Inflammatory macrophage treated with lipopolysaccharide for 4 hours (primary cell): ENCODE data around the gene KCND3.

Experiments
- DNase-seq: peaks from one replicate; pipeline ENCODE4 v3.0.0-alpha.2; 2020

The KCND3 gene

GRCh38 chr1:111837393-111837792 is 152.1 kb downstream of the KCND3 start:
- DNase-seq: no peak

GRCh38 chr1:111836111-111836510 is 153.4 kb downstream of the KCND3 start:
- DNase-seq: no peak

GRCh38 chr1:111835514-111835913 is 154.0 kb downstream of the KCND3 start:
- no peak for DNase-seq

DNA sequence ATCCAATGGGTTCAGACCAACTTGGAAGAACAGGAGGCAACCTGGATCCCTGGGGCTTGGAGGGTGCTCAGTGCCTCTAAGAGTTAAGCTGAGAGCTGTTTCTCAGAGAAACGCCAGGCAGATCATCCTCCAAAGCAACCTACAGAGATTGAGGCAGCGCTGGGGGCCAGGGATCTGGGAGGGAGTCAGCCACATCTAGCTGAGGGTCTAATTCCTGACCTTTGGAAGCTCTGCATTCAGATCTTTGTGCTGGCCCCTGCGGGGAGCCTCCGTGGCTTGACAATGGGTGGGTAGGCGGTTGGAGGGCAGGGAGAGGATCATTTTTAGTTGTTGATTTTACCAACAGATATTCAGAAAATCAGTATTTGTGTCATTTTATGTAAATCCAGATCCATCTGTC is 154.5 kb downstream of the KCND3 start:
- no peak for DNase-seq

GRCh38 chr1:111833334-111833733 is 156.1 kb downstream of the KCND3 start:
- DNase-seq: no peak

- DNase-seq: no peak
Observed at GRCh38 chr1:111832521-111833155, 156.8 kb downstream of the KCND3 start.

GRCh38 chr1:111831153-111831552 is 158.3 kb downstream of the KCND3 start:
- no peak for DNase-seq

DNA sequence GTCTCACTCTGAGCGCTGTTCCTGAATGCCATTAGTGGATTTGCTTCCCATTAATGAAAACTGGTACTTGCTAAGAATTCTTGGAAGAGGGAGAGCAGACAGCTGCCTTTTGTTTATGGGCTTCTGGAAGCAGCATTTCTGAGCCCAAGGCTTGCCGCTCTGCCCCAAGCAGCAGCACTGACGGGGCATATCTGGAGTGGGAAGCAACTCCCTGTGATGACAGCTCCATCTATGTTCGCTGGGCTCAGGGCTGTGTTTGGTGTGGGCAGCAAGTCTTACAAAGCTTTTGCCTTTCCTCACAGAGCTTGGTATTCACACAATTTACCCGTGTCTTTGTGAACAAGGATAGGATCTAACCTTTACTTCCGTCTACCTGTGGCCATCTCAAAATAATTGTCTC is 161.5 kb downstream of the KCND3 start:
- DNase-seq: no peak

DNA sequence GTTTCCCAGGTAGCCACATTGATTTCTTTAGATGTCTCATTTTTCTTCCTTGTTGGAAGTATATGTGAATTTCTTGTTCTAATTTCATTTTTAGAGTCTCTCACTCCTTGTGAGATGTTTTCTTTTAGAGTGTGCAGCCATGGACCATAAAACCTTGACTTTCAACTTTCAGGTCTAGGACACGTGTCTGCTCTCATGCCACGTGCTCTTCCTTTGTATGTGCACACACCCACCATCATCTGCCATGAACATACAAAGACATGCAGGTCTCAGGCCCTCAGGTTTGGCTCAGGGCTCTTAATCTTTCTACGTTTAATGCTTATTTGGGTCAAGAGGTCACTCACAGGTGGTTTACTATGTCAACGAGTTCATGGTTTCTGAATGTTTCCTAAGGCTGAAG is 163.2 kb downstream of the KCND3 start:
- DNase-seq: no peak

GRCh38 chr1:111825217-111825616 is 164.3 kb downstream of the KCND3 start:
- no peak for DNase-seq

GRCh38 chr1:111822138-111822537 is 167.3 kb downstream of the KCND3 start:
- DNase-seq: no peak

DNA sequence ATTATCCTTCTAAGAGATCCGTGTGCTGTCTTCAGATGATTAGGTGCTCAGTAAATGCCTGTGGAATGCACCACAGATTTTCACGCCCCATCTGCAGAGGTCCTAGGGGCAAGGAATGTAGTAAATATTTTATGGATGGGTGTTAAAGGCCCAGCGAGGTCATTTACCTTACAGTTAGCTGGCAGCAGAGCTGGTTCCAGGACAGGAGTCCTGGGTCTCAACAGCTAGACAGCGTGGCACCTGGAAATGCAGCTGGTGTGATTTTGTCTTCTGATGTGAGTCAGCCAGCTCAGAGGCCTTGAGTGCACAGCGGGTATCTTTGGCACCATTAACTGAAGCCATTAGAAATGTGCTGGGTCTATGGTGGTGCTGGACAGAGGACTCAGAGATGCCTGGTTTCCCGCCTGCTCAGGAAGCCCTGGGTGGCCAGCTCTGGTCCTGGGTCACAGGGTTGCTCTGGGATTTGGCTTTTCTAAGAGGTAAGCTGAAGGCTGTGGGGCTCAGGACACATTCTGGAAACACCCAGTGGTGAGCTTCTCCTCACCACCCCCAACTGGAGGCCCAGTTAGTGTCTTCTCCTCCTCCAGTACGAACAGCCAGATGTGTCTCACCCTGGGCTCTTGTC is 168.2 kb downstream of the KCND3 start:
- no peak for DNase-seq

DNA sequence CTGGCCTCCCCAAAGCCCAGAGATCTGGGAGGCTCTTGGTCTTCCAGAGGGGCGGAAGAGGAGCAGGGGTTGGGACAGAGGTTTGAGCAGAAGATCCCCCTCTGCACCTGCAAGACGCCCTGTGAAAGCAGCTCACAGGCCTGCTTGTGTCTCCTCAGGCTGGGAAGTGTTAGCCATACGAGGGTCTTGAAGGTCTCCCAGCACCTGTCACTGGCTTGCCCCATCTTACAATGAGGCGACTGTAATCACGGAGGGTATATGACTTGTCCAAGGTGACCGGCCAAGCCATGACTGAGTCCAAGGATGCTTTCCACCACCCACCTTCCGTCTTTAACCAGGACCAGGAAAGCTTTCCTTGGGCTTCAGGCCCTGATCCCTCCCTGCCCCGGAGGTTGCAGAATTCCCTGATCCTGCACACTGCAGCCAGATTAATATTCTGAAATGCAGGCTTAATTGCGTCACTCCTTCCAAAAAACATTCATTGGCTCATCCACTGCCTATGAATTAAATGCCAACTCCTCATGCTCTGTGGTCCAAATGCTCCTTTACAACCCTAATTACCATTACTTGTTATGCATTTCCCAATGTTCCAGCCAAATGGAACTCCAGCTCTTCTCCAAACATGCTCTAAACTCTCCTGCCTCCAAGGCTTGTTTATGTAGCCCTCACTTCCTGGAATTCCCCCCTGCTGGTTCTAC is 169.8 kb downstream of the KCND3 start:
- no peak for DNase-seq

DNA sequence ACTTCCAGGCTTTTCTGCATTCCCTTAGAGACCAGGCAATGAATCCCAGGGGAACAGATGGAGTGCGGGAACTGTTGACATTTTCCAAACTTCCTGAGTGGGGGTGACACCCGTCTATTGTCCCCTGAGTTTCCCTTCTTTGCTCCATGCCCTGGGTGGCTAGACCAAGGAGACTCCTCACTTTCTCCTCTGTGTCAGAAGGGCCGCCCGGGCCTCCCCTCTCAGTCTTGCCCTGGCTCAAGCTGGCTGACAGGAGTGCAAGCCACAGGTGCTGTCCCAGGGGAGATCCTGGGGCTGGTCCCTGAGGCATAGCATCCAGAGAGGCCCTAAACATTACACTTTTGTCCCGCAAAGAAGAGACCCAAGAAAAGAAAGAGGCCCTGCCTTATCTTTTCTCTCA is 170.9 kb downstream of the KCND3 start:
- DNase-seq: no peak

- DNase-seq: no peak
Observed at GRCh38 chr1:111818081-111818480, 171.4 kb downstream of the KCND3 start.

- DNase-seq: no peak
Observed at GRCh38 chr1:111814642-111815041, 174.8 kb downstream of the KCND3 start.

- no peak for DNase-seq
Observed at GRCh38 chr1:111814305-111814628, 175.2 kb downstream of the KCND3 start.

DNA sequence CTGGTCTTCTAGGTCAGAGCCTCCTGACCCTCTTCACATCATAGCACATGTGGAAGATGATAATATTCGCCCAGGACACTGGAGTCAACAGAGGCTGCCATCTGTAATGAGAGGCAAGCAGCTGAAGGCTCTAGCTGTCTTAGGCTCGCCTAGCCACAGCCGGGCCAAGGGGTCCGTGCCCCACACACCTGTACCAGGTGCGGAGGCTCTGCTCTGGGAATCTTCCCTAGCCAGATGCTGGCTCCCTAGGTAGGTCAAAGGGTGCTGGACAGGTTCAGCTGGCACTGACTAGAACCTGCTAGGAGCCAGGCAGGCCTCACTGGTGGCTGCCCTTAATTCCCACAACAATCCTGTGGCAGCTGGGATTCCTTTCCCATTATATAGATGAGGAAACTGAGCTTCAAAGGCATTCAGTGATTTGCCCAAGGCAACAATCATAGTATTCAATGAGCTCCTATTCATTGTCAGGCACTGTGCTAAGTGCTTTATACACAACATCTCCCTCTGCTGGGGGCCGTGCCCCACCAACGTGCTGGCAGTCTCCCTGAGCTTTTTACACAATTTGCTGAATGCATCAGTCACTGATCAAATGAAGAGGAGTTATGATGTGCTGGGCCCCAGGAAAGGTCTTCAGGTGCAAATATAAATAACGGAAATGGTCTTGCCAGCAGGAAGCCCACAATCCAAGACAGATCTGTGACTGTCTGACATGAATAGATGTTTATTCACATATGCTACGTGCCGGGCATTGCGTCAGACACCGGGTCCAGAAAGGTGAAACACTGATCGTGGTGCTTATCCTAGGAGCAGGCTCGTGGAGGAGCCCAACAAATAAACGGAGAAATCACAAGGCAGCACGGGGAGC is 175.8 kb downstream of the KCND3 start:
- DNase-seq: no peak

GRCh38 chr1:111812306-111812705 is 177.2 kb downstream of the KCND3 start:
- DNase-seq: no peak

GRCh38 chr1:111811891-111812290 is 177.6 kb downstream of the KCND3 start:
- DNase-seq: no peak

GRCh38 chr1:111805251-111805650 is 184.2 kb downstream of the KCND3 start:
- DNase-seq: no peak

- no peak for DNase-seq
Observed at GRCh38 chr1:111804776-111805175, 184.7 kb downstream of the KCND3 start.

DNA sequence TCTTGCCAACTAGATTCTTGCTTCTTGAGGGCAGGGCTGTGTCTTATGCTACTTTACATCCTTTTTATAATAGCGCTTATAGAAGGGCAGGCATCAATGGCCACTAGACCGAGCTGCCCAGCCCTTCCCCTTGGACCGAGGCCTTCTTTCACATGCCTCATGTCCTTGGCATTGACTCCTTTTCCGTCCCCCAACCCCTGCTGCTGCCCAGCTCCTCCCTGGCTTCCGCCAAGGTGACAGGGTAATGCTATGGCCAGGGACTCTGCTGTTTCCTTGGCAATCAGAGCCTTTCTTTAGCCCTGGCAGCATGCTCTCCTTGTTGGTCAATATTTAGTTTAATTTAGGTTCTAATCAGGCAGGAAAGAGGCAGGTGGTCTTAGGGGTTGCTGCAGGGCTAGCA is 185.5 kb downstream of the KCND3 start:
- DNase-seq: no peak

DNA sequence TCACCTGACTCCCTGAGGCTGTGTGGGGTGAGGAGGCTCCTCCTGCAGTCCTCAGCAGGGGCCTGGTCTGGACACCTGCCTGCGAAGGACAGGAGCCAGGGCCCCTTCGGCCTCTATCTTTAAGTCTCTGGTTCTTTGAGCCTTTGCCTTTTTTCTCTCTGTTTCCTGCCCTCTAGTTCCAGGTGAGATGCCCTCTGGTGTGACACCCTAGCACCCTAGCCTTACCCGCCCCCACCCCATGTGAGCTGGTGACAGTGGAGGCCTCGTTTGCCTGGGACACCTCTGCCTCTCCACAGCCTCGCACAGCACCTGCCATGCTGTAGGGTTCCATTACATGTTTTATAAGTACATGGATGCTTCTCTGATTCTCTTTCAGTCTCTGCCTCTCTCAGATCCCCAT is 186.5 kb downstream of the KCND3 start:
- DNase-seq: no peak
